ENCODE measurements around the gene CERKL.

DNA sequence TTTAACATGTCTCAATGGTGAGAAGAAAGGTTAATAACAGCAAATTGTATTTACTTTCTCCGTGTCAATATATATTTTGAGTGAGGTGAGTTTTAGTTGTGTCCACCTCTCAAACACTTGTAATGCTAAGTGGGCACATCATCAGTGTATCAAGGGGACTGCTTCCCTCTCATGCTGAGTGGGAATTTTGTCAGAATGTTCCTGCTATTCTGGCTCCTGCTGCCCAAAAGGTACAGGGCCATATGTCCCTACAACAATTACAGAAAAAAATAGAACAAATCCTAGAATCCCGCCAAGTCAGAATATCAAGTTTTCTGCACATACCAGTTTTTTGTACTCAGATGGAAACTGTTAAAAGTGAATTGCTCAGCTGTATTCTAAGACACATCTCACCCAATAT is 5.4 kb upstream of the CERKL start:
- TF ChIP-seq LEF1 (IDR thresholded peaks at IDR 0.05; ENCODE audit: borderline replicate concordance) (no peak), ELF4 (IDR thresholded peaks at IDR 0.05) (no peak), CTBP1 (IDR thresholded peaks at IDR 0.05; ENCODE audit: borderline replicate concordance) (no peak), FOXM1 (IDR thresholded peaks at IDR 0.05; ENCODE audit: borderline replicate concordance) (no peak), ZNF384 (IDR thresholded peaks at IDR 0.05) (no peak), BHLHE40 (IDR thresholded peaks at IDR 0.05; ENCODE audit: borderline replicate concordance) (no peak), HDGF (IDR thresholded peaks at IDR 0.05; ENCODE audit: borderline replicate concordance) (no peak), FOXK2 (IDR thresholded peaks at IDR 0.05) (no peak)
